C4-2B (cell line): Measurements from ENCODE around the gene POM121.

Experiments
- ZFX ChIP-seq: fragments of 450-650 bp; IDR thresholded peaks from 2 replicates; pipeline ENCODE4 v1.6.1; 2017
- TF ChIP-seq, protein P1 (sequence below): fragments of 450-650 bp; conservative IDR thresholded peaks from 2 replicates; pipeline ENCODE4 v1.5.1; 2017; ENCODE audit warnings: mild to moderate bottlenecking

DNA sequence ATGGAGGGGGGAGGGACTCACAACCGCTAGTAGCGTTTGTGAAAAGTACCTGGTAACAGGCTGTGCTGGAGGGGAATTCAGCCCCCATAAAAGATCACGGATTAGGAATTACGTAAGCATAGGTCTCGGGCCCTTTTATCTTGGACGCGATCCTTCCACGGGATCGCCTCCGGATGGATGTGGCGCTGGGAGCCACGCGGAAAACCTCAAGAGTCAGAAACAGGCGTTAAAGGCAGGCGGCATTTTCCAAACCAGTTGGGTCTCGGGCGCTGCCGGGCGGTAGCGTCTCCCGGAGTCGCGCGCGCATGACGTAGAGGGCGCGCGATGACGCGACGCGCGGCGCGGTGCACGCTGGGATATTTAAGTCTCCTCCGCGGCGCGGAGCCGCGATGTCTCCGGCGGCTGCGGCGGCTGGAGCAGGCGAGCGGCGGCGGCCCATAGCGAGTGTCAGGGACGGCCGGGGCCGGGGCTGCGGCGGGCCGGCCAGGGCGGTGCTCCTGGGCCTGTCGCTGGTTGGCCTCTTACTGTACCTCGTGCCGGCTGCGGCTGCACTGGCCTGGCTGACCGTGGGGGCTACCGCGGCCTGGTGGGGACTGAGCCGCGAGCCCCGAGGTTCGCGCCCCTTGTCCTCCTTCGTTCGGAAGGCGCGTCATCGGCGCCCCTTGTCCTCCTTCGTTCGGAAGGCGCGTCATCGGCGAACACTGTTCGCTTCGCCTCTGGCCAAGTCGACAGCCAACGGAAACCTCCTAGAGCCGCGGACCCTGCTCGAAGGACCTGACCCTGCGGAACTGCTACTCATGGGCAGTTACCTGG is at the start of gene POM121:
- TF ChIP-seq, protein P1, sequence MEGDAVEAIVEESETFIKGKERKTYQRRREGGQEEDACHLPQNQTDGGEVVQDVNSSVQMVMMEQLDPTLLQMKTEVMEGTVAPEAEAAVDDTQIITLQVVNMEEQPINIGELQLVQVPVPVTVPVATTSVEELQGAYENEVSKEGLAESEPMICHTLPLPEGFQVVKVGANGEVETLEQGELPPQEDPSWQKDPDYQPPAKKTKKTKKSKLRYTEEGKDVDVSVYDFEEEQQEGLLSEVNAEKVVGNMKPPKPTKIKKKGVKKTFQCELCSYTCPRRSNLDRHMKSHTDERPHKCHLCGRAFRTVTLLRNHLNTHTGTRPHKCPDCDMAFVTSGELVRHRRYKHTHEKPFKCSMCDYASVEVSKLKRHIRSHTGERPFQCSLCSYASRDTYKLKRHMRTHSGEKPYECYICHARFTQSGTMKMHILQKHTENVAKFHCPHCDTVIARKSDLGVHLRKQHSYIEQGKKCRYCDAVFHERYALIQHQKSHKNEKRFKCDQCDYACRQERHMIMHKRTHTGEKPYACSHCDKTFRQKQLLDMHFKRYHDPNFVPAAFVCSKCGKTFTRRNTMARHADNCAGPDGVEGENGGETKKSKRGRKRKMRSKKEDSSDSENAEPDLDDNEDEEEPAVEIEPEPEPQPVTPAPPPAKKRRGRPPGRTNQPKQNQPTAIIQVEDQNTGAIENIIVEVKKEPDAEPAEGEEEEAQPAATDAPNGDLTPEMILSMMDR, result no peak
- TF ChIP-seq ZFX, result peak; percentile 84
